ENCODE data around the gene LRRC25.

GRCh38 chr19:18348171-18348570 lies 49.3 kb downstream of the LRRC25 start:
- TF ChIP-seq CTCF (IDR thresholded peaks at IDR 0.05), result no peak
- TF ChIP-seq POLR2A (IDR thresholded peaks at IDR 0.05), result no peak
